Astrocyte of the hippocampus (primary cell): ENCODE measurements around the gene RSPH6A.
"Not testable (repeated sequence)": the region's sequence is repeated elsewhere in the genome, so short reads cannot be mapped to it uniquely, and the experiment has no call there.

Source experiments
- DNase-seq: peaks from one replicate; pipeline ENCODE4 v3.0.0; 2011; ENCODE audit warnings: low read depth, low spot score

Gene RSPH6A

DNA sequence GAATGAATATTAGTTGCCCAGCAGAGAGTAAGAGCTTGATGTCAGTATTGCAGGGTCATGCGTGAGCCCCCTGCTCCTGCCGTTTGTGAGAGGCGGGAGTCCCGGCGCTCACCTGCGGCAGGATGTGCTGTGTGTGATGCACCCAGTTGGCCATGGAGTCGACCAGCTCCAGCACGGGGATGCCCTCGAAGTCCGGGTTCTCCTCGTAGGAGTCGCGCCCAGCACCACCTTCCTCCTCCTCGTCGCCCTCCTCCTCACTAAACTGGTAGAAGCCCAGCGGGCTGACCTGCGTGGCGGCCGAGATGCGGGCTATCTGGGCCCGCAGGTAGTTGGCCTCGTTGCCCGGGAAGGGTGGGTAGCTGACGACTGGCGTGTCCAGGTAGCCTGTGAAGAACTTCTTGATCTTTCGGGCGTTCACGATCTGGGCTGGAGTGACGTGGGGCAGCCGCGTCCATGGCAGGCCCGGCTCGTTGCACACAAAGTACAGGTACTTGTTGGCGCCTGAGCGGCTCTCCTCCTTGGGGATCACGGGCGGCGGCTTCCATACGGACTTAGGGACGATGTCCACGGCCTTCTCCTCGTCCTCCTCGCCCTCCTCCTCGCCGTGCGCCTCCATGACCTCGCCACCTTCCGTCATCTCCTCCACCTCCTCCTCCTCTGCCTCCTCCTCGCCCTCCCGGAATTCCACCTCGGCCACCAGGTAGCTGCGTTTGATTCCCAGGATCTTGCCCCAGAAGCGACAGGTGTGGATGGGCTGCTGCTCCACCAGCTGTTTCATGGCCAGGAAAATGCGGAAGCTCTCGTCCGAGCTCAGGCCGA lies 10.8 kb downstream of the RSPH6A start:
- no peak for DNase-seq

DNA sequence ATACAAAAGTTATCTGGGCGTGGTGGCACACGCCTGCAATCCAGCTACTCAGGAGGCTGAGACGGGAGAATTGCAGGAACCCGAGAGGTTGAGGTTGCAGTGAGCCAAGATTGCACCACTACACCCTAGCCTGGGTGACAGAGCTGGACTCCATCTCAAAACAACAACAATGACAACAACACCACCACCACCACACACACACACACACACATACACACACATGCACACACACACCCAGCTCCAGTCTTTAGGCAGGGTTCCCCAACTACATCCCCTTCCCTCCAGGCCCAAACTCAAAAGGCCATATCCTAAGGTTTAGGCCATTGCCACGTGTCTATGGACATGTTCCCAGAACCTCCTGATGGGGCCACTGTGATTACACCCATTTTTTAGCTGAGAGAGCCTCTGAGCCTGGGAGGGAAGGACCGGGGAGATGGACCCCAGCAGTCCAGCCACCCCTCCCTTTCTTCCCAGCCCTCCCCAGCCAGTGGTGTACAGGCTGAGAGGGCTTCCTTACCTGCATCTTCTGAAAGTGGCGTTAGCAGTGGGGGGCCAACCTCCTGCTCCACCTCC lies 13.4 kb downstream of the RSPH6A start:
- no peak for DNase-seq

DNA sequence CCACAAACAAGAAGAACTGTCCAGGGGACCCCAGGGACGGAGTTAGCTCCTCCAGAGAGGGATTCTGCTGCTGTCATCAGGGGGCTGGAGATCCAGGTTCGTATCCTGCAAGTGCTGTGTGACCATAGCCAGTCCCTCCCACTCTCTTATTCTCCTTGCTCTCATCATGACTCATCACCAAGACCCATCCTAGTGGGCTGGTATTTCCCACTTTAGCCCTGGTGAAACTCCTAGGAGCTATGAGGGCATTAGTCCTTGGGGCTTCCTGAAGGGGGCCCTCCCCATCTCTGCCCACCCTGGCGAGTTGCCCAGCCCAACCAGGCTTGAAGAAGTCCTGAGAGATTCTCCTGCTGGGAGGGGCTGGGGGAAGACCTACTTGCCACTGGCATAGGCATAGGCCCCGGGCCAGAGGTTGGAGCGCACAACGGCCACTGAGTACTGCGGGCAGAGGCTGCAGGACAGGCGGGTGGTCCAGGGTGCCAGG lies 15.0 kb downstream of the RSPH6A start:
- DNase-seq, result peak; percentile 31

DNA sequence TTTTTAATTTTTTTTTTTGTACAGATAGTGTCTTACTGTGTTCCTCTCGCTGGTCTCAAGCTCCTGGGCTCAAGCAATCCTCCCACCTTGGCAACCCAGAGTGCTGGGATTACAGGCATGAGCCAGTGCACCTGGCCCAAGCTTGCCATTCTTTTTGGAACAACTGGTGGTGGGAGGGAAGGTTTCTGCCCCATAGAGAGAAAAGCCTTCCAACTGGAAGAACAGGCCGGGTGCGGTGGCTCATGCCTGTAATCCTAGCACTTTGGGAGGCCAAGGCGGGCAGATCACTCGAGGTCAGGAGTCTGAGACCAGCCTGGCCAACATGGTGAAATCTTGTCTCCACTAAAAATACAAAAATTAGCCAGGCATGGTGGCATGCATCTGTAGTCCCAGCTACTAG lies 15.6 kb downstream of the RSPH6A start:
- DNase-seq, result not testable (repeated sequence)

DNA sequence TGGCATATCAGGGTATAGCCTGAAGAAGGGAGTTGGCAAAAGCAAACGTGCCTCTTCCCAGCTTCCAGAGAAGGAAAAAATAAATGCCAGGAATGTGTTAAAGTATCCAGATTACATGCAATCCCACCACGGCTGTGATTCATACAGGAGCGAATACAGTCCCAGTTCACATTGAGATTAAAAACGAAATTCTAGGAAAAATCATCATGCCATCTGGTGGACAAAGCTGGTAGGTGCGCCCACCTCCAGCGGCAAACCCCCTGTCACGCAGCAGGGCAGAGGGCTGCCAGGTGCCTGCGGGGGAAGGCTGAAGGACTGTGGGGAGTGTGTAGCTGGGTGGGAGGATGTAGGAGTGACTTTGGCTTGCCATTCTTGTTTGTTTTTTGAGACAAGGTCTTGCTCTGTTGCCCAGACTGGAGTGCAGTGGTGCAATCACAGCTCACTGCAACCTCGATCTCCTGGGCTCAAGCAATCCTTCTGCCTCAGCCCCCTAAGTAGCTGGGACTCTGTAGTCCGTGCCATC lies 16.1 kb downstream of the RSPH6A start:
- peak; percentile 91 for DNase-seq

DNA sequence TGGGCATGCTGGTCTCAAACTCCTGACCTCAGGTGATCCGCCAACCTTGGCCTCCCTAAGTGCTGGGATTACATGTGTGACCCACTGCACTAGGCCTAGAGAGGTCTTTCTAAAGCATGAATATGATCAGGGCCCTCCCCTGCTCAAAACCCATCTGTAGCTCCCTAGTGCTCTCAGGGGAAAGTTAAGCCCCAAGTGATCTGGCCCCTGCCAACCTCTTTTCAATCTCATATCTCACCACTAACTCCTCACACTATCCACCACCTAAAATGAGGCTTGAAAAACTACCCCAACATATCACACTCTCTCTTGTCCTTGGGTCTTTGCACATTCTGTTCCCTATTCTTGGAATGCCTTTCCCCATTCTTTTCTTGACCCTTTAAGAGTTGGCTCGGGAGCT lies 20.5 kb downstream of the RSPH6A start:
- DNase-seq, result no peak

DNA sequence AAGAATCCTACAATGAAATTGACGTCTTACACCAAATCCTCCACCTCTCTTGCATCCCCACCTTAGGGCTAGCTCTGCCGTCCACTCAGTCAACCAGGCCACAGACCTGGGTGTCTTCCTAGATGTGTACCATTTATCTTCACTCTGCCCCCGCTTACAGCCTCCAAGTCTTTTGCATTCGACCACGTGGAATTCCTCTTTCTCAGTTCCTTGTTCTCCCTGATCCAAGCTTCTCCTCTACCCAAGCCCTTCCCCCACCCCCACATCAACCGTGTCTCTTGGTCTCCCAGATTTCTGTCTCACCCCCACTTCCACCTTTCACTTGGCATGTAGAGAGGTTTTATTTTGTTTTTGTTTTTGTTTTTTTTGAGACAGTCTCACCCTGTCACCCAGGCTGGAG lies 21.2 kb downstream of the RSPH6A start:
- DNase-seq, result no peak

DNA sequence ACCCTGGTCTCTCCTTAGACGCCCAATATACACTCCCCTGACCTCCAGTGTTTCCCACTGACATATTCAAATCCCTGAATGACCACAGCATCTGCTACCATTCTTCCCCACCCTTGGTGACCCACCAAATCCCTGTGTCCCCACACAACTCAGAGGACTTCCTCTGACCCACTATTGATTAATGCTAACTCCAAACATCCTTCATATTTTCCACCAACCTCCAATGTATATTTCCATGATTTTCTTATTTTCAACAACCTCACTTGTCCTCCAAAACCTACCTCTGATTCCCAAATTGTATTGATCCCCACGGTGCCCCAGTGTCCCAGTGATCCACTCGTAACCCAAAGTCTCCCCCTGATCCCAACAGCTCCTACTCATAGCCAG lies 21.9 kb downstream of the RSPH6A start:
- DNase-seq, result no peak

DNA sequence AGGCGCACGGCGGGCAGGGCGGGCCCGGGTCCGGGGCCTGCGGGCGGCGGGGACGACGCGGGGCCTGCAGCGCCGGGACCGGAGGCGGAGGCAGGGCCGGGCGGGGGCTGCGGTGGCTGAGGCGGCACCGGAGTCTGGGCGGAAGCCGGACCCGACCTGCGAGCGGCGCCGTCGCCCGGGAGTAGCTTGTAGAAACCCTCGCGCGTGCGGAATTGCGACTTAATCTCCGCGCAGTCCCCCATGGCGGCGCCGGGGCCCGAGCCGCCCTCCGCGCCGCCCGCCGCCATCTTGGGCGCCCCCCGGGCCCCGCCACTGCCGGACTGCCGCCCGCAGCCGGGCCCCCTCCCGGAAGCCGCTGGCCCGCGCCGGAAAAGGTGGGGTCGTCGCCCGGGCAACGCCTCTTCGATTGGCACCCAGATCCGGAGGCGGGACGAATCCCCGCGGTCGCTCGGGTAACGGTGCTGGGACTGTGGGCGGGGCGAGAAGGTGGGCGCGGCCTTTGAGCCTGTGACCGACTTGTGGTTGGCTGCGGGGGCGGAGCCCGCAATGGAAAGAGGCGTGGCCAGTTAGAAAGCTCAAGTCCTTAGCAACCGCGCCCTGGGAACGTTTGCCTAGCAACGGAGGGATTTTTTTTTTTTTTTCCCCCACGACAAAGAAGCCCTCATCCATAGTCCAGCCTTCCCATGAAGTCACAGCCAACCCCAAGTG lies 22.5 kb downstream of the RSPH6A start, which contains the start of gene DMWD:
DMWD (minus strand) TSS at position 376 of the 708 bp plus-strand sequence; CDS start at position 287, 89 bp downstream.
- DNase-seq, result peak; percentile 100

DNA sequence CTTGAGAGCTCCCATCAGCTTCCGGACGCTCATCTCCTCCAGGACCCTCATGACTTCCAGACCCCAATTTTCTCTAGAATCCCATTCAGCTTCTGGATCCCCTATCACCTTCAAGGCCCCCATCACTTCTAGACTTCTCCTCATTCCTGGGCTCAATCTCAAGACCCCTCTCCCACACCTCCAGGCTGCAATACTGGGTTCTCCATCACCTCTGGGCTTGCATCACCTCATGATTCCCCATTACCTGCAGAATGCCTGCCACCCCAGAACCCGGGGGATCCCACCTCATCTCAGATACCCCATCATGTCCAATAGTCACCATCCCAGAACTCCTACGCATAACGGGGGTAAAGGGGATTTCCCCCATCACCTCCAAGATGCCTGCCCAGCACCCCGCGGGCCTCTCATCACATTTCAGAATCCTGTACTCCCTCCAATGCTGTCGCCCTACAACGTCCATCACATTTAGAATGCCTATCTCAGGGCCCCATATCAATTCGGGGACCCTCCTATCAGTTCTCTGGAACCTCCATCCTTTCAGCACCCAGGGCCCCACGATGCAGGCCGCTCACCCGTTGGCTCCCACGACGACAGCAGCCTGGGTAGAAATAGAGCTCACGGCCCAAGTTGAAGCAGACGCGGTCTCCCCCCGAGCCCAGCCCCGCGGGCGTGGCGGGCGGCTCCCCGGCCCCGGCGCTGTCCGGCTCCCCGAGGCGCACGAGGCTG lies 23.2 kb downstream of the RSPH6A start:
- DNase-seq, result peak; percentile 42

DNA sequence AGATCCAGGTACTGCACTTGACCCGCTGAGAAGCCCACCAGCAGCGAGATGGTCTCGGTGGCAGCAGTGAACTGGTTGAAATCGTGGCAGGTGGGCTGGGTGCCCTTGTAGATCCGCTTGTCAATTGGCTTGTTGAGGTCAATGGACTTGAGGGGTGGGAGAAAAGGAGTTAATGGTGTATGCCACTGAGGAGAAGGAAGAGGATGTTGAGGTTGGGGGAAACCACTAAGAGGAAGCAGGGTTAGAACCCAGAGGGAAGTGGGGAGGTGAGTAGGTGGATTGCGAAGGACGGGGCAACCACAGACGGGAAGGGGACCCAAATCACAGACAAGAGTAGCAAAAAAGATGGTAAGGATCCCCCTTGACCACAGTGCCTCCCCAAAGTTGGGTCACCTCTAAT lies 24.2 kb downstream of the RSPH6A start:
- DNase-seq, result no peak

DNA sequence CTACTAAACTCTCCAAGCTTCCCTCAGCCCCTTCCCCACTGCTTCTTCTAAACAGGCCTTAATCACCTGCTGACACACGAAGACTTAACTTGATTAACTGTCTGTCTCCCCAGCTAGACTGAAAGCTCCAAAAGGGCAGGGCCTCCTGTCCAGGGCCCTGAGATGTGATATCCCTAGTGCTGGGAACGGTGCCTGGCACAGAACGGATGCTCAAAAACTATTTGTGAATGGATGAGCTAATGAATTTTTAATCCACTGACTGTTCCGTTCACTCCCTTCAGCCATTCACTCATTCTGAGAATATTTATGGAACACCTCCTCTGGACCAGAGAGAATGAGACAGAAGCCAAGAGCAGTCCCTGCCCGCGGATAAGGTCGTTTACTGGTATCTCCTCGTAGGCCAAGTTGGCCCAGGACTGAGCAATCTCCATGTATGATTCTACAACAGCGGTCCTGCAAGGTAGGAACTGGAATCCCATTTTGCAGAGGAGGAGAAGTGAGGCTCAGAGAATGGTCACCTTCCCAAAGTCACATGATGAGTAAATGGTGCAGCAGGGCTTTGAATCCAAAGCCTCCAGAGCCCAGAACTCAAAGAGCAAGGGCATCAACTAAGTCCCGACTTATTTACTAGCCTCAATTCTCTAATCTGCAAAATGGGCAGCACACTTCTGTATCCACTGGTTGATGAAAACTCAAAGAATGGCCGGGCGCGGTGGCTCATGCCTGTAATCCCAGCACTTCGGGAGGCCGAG lies 25.9 kb downstream of the RSPH6A start:
- no peak for DNase-seq

DNA sequence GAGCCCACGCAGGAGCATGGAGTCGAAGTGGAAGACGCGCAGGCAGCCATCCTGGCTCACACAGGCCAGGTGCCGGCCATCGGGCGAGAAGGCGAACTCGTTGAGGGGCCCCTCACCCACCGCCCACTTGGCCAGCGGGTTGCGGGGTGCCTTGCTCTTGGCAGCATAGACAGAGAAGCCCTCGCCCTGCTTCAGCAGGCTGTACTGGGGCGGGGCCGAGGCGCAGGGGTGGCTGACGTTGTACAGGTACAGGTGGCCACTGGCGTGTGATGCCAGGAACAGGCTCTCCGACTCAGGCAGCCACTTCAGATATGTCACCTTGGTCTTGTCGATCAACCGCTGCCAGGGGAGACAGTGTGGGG lies 28.6 kb downstream of the RSPH6A start:
- no peak for DNase-seq

DNA sequence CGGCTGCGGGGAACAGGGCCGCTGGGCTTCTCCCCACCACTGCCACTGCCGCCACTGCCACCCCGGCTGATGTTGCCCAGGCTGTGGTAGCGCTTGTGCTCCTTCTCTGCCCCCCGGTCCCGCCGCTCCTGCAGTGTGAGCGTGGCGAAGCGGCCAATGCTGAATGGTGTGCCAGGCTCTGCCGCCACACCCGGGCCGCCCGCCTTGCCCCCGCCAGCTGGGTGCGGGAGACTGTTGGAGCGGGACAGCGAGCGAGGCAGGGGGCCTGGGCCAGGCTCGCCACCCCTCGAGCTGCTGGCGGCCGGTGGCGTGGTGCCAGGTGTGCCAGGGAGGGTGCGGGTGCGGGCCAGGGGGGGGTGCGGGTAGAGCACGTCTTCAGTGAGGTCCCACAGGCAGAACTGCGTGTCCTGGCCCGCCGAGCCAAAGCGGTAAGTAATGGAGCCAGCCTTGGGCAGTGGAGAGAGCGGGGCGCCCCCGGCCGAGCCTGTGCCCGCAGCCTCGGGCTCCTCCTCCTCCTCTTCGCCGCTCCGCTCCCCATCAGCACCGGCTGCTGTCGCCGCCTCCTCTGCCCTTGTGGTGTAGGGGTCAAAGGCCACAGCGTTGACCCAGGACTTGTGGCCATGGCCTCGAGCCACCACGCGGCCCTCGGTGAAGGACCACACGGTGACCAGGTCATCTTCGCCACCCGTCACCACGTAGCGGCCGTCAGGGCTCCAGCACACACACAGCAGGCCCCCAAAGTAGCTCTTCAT lies 29.2 kb downstream of the RSPH6A start:
- no peak for DNase-seq

DNA sequence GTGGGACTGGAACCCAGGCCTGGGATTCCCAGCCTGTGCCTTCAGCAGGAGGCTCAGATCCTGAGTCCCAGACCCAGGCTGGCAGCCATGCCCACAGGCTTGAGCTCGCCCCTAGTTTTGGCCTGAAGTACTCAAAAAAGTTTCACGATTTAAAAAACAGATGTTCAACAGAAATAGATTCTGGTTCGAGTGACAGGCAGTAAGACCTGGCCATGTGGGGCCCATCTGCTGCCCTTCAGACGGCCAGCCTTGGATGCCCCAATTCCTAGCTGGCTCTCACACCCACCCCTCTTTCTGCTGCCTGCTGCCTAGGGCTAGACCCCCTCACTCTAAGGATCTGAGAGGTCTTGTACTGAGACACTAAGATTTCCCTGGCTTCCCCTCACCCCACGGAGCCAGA lies 30.0 kb downstream of the RSPH6A start:
- no peak for DNase-seq

DNA sequence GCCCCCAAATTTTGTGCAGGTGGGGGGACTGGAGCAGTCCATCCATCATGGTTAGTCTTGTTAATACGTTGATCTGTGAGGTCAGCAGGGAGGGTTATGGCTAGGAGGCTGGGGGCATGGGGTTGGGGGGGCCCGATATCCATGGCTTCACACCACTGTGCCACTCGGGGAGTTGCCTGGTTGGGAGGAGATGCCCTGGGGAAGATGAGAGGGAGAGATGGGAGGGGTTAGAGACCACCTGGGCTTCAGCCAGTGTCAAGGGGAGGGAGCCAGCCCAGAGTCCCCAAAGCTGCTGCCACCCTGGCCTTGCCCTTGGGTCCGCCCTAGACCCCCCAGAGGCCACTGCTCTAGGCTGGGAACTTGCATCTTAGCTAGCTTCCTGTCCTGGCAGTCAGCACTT lies 31.0 kb downstream of the RSPH6A start:
- DNase-seq, result no peak

DNA sequence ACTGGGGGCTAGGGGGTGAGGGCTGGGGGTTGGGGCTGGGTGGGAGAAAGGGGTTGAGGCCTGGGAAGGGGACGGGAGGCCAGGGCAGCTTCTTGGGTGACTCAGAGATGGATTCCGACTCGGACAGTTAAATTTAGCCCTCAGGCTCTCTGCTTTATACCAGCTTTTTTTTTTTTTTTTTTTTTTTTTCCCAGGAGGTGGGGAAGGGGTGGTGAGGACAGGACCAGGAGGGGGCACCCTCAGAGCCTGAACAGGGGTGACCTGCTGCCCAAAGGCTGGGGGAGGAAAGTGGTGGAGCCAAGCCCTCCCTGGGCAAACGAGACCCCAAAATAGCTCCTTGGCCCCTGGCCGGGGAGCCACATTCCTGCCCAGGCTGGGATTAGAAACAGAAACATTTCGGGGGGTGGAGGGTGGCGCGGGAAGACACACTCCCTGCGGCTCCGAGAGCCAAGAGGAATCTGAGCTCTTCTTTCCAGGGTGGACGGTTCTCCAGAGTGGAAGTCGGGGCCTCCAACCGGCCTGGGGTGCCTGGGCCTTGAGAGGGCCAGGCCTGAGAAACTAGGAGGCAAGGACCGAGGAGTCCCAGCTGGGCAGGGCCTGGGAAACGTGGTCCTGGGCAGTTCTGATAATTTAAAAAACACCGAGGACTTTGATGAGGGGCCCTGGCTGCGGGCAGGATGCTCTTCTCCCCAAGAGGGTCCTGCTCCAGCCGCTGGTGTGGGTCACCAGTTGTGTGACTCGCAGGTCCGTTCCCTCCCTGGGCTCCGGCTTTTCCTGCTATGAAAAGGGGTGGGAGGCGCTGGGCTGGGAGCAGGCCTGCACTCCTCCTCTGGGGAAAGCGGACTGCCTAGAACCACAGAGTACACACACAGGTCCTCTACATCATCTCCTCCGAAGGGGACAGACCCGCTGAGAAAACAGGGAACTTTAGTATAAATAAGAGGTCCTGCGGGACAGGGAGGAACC lies 32.0 kb downstream of the RSPH6A start:
- peak; percentile 66 for DNase-seq

DNA sequence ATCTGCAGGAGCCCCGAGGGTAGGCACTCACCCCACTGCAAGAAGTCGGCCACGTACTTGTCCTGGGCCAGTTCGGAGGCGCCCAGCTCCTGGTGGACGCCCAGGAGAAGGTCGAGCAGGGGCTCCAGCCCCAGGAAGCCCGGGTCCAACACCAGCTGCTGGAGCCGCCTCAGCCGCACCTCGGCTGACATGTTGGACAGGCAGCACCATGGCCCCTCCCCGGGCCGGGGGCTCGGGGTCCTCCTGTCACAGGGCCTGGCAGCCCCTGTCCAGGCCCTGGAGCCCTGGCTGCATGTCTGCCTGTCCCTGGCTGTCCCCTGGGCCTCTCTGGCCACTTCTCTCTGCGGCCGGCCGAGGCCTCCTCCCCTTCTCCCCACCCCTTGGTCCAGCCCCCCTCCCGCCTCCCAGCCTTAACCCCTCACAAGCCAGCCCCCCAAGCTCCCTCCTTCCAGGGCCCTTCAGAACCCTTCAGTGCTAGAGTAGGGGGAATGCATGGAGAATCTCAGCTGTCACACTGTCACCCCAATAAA lies 32.9 kb downstream of the RSPH6A start, which contains the start of gene DMPK:
DMPK (minus strand) TSS at position 329 of the 530 bp plus-strand sequence; CDS start at position 191, 138 bp downstream.
- DNase-seq, result no peak
